ENCODE results near the gene ATL2.
"Not testable (repeated sequence)": the region's sequence is repeated elsewhere in the genome, so short reads cannot be mapped to it uniquely, and the experiment has no call there.

The ATL2 gene

GRCh38 chr2:38327580-38327979, 49.5 kb downstream of the ATL2 start:
- DNase-seq (ENCODE audit: low spot score), result no peak

GRCh38 chr2:38323623-38324022, 53.5 kb downstream of the ATL2 start:
- no peak for DNase-seq (ENCODE audit: low spot score)

- no peak for DNase-seq (ENCODE audit: low spot score)
These were observed 54.7 kb downstream of the ATL2 start for GRCh38 chr2:38322224-38322914.

GRCh38 chr2:38319240-38319639, 57.8 kb downstream of the ATL2 start:
- not testable (repeated sequence) for DNase-seq (ENCODE audit: low spot score)

GRCh38 chr2:38317725-38318124, 59.3 kb downstream of the ATL2 start:
- no peak for DNase-seq (ENCODE audit: low spot score)

GRCh38 chr2:38315707-38316333, 61.3 kb downstream of the ATL2 start:
- DNase-seq (ENCODE audit: low spot score), result no peak

- no peak for DNase-seq (ENCODE audit: low spot score)
These were observed 68.3 kb downstream of the ATL2 start for GRCh38 chr2:38308821-38309220.

- no peak for DNase-seq (ENCODE audit: low spot score)
These were observed 74.9 kb downstream of the ATL2 start for GRCh38 chr2:38301969-38302702.

- no peak for DNase-seq (ENCODE audit: low spot score)
These were observed 75.6 kb downstream of the ATL2 start for GRCh38 chr2:38301340-38301968.

- DNase-seq (ENCODE audit: low spot score), result no peak
These were observed 78.5 kb downstream of the ATL2 start for GRCh38 chr2:38298539-38298938.

- no peak for DNase-seq (ENCODE audit: low spot score)
These were observed 80.8 kb downstream of the ATL2 start for GRCh38 chr2:38296197-38296780.

- DNase-seq (ENCODE audit: low spot score), result no peak
These were observed 82.5 kb downstream of the ATL2 start for GRCh38 chr2:38294597-38294996.

GRCh38 chr2:38293152-38293865, 83.8 kb downstream of the ATL2 start:
- DNase-seq (ENCODE audit: low spot score), result no peak

- DNase-seq (ENCODE audit: low spot score), result no peak
These were observed 86.7 kb downstream of the ATL2 start for GRCh38 chr2:38290332-38290731.

- DNase-seq (ENCODE audit: low spot score), result no peak
These were observed 92.1 kb downstream of the ATL2 start for GRCh38 chr2:38284971-38285370.

GRCh38 chr2:38281095-38281742, 95.9 kb downstream of the ATL2 start:
- DNase-seq (ENCODE audit: low spot score), result no peak

- no peak for DNase-seq (ENCODE audit: low spot score)
These were observed 97.9 kb downstream of the ATL2 start for GRCh38 chr2:38279201-38279600.

- not testable (repeated sequence) for DNase-seq (ENCODE audit: low spot score)
These were observed 99.0 kb downstream of the ATL2 start for GRCh38 chr2:38278117-38278438.

- no peak for DNase-seq (ENCODE audit: low spot score)
These were observed 99.6 kb downstream of the ATL2 start for GRCh38 chr2:38277245-38278116.
